Neural cell (in vitro differentiated cells): ENCODE results near the gene ABCC9. TPM values are rescaled to one million over a fixed set of nuclear protein-coding genes. Genes with fewer than 3 reads are reported as not detected.

Experiments
- H2AFZ ChIP-seq: fragments of 200-600, 300-800 bp; sonication (generic), shearing (Covaris generic); 2 replicates; pipeline ENCODE4 v1.6.0; 2014; ENCODE audit warnings: low read depth, mild to moderate bottlenecking, antibody characterized with exemption, low read length, moderate library complexity
- H3F3A ChIP-seq: fragments of 200-600 bp; shearing (Covaris generic); 2 replicates; pipeline ENCODE4 v1.6.1; 2016; ENCODE audit warnings: mild to moderate bottlenecking, moderate library complexity, mixed read lengths, antibody characterized with exemption, low read length; ENCODE audit not compliant: insufficient read depth, poor library complexity, severe bottlenecking
- H3K27ac ChIP-seq: fragments of 200-600, 300-800 bp; sonication (generic), shearing (Covaris generic); 2 replicates; pipeline ENCODE4 v1.5.1; 2014; ENCODE audit warnings: mild to moderate bottlenecking, low read length, moderate library complexity
- H3K27me3 ChIP-seq: fragments of 300-800, 200-600 bp; sonication (generic), shearing (Covaris generic); 2 replicates; pipeline ENCODE4 v1.6.0; 2014; ENCODE audit warnings: mild to moderate bottlenecking, low read depth, low read length, moderate library complexity; ENCODE audit not compliant: insufficient read depth
- H3K36me3 ChIP-seq: fragments of 300-800, 200-600 bp; sonication (generic), shearing (Covaris generic); 2 replicates; pipeline ENCODE4 v1.5.1; 2014; ENCODE audit warnings: mild to moderate bottlenecking, antibody characterized with exemption, low read length, moderate library complexity; ENCODE audit not compliant: insufficient read depth
- H3K4me2 ChIP-seq: fragments of 300-800, 200-600 bp; sonication (generic), shearing (Covaris generic); 2 replicates; pipeline ENCODE4 v1.6.0; 2014; ENCODE audit warnings: mild to moderate bottlenecking, low read length
- H3K4me3 ChIP-seq: fragments of 300-800, 200-600 bp; sonication (generic), shearing (Covaris generic); 2 replicates; pipeline ENCODE4 v1.5.1; 2014; ENCODE audit warnings: mild to moderate bottlenecking, low read length, moderate library complexity
- H3K79me2 ChIP-seq: fragments of 200-600 bp; shearing (Covaris generic); replicated peaks from 2 replicates; pipeline ENCODE4 v1.6.0; 2014; ENCODE audit warnings: mild to moderate bottlenecking, low read length, moderate library complexity; ENCODE audit not compliant: insufficient read depth
- H3K9ac ChIP-seq: fragments of 300-800, 200-600 bp; sonication (generic), shearing (Covaris generic); 2 replicates; pipeline ENCODE4 v1.6.1; 2016; ENCODE audit warnings: mild to moderate bottlenecking, low read length, mixed read lengths
- H3K9me2 ChIP-seq: fragments of 200-600 bp; shearing (Covaris generic); 2 replicates; pipeline ENCODE4 v1.6.1; 2016; ENCODE audit warnings: mild to moderate bottlenecking, low read length, mixed read lengths; ENCODE audit not compliant: insufficient read depth
- H3K9me3 ChIP-seq: fragments of 200-600, 300-800 bp; sonication (generic), shearing (Covaris generic); 2 replicates; pipeline ENCODE4 v1.6.1; 2016; ENCODE audit warnings: mild to moderate bottlenecking, mixed run types, low read length, moderate library complexity, mixed read lengths
- H4K20me1 ChIP-seq: fragments of 200-600 bp; shearing (Covaris generic); 2 replicates; pipeline ENCODE4 v1.6.1; 2016; ENCODE audit warnings: mild to moderate bottlenecking, mixed run types; ENCODE audit not compliant: insufficient read depth
- CTCF ChIP-seq: fragments of 450-650 bp; IDR thresholded peaks from 2 replicates; pipeline ENCODE4 v1.5.1; 2014; ENCODE audit warnings: antibody characterized with exemption, mild to moderate bottlenecking, moderate library complexity; ENCODE audit not compliant: poor library complexity, severe bottlenecking
- EP300 ChIP-seq: fragments of 450-650 bp; conservative IDR thresholded peaks from 2 replicates; pipeline ENCODE4 v1.6.1; 2014; ENCODE audit warnings: antibody characterized with exemption, mild to moderate bottlenecking, moderate library complexity; ENCODE audit not compliant: poor library complexity, severe bottlenecking
- EZH2 ChIP-seq: fragments of 200-600, 300-800 bp; shearing (Covaris generic), sonication (generic); IDR thresholded peaks from 2 replicates; pipeline ENCODE4 v1.6.1; 2014; ENCODE audit warnings: antibody characterized with exemption, low read length, borderline replicate concordance, mild to moderate bottlenecking; ENCODE audit not compliant: insufficient read depth, poor library complexity, severe bottlenecking
- MXI1 ChIP-seq: fragments of 450-650 bp; conservative IDR thresholded peaks from 2 replicates; pipeline ENCODE4 v1.6.1; 2014; ENCODE audit warnings: antibody characterized with exemption, mild to moderate bottlenecking; ENCODE audit not compliant: poor library complexity, severe bottlenecking
- POLR2AphosphoS5 ChIP-seq: IDR thresholded peaks from 2 replicates; pipeline ENCODE4 v1.6.1; 2012
- RAD21 ChIP-seq: fragments of 450-650 bp; conservative IDR thresholded peaks from 2 replicates; pipeline ENCODE4 v1.6.1; 2014; ENCODE audit warnings: antibody characterized with exemption, mild to moderate bottlenecking, moderate library complexity
- SMC3 ChIP-seq: fragments of 450-650 bp; conservative IDR thresholded peaks from 2 replicates; pipeline ENCODE4 v1.6.1; 2014; ENCODE audit warnings: antibody characterized with exemption, mild to moderate bottlenecking, moderate library complexity; ENCODE audit not compliant: poor library complexity
- TAF1 ChIP-seq: IDR thresholded peaks from 2 replicates; pipeline ENCODE4 v1.6.1; 2012; ENCODE audit warnings: low read depth
- polyA plus RNA-seq: library from polyadenylated mRNA; depleted of rRNA; stranded (reverse); fragments of >200 nt; gene quantifications from 2 replicates; pipeline ENCODE4 v1.2.3, GENCODE V29; 2014
- TF ChIP-seq, protein P1 (sequence below): IDR thresholded peaks from 2 replicates; pipeline ENCODE4 v1.6.1; 2012; ENCODE audit warnings: borderline replicate concordance

ABCC9 gene
- polyA plus RNA-seq, 1 donor from 2014 or later, result 0.32 TPM

- H3K9ac ChIP-seq, result no peak overlapping the region
- no peak overlapping the region for H3K27ac ChIP-seq
- H3F3A ChIP-seq, result no peaks in the 10 kb centered on the region
- no peaks in the 10 kb centered on the region for H3K9me2 ChIP-seq
- H4K20me1 ChIP-seq, result no peaks in the 10 kb centered on the region
- peak overlapping the region; percentile 63 for H3K4me3 ChIP-seq
- H3K36me3 ChIP-seq, result no peaks in the 10 kb centered on the region
- TF ChIP-seq RAD21, result no peak
- no peak for TF ChIP-seq SMC3
- TF ChIP-seq, protein P1, sequence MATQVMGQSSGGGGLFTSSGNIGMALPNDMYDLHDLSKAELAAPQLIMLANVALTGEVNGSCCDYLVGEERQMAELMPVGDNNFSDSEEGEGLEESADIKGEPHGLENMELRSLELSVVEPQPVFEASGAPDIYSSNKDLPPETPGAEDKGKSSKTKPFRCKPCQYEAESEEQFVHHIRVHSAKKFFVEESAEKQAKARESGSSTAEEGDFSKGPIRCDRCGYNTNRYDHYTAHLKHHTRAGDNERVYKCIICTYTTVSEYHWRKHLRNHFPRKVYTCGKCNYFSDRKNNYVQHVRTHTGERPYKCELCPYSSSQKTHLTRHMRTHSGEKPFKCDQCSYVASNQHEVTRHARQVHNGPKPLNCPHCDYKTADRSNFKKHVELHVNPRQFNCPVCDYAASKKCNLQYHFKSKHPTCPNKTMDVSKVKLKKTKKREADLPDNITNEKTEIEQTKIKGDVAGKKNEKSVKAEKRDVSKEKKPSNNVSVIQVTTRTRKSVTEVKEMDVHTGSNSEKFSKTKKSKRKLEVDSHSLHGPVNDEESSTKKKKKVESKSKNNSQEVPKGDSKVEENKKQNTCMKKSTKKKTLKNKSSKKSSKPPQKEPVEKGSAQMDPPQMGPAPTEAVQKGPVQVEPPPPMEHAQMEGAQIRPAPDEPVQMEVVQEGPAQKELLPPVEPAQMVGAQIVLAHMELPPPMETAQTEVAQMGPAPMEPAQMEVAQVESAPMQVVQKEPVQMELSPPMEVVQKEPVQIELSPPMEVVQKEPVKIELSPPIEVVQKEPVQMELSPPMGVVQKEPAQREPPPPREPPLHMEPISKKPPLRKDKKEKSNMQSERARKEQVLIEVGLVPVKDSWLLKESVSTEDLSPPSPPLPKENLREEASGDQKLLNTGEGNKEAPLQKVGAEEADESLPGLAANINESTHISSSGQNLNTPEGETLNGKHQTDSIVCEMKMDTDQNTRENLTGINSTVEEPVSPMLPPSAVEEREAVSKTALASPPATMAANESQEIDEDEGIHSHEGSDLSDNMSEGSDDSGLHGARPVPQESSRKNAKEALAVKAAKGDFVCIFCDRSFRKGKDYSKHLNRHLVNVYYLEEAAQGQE, result no peak
- TF ChIP-seq EP300, result no peak
- no peaks in the 10 kb centered on the region for H3K79me2 ChIP-seq
- peak overlapping the region; percentile 19 for H3K4me2 ChIP-seq
- no peaks in the 10 kb centered on the region for H3K9me3 ChIP-seq
- no peak overlapping the region for H2AFZ ChIP-seq
- H3K27me3 ChIP-seq, result peaks cover 5% of the 10 kb centered on the region
These were observed 165.9 kb downstream of the ABCC9 start for GRCh38 chr12:21775133-21775820.

DNA sequence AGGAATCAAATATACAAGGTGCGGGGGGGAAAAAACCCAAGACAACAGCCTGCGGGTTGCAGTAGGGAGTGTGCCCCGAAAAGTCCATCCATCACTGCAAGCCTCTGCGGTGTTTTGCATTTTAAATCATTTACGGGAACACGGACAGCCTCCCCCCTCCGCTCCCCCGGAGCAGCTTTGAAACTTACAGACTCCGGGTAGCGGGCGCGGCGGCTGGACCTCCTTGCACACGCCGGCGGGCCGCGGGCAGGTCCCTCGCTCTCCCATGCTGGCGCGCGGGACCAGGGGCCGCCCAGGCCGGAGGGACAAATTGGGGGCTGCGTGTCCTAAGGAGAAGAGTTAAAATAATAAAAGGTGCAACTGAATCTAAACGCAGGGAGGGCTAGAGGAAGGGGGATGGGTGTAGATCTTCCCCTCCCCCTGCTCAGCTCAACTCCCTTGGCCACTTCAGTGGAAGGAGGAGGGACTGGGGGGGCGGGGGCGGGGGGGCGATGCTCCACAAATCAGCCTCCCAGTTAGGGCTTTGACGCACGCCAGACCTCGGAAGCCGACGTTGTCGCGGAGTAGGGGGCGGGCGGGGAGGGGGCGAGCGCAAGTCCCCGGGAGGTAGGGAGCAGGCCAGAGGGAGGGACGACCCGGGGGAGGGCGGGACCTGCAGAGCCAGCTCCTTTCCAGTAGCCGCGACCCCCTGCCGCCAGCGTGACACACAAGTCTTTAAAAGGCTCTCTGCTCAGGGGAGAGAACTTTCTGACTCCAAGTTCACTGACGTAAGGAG is 166.7 kb downstream of the ABCC9 start, which contains the start of gene KCNJ8:
TSS of gene KCNJ8 (minus strand) at position 349 of the 775 bp plus-strand sequence. CDS start 1,090 bp downstream, outside the sequence.
- no peaks in the 10 kb centered on the region for H3F3A ChIP-seq
- no peak within 1 kb of the TSS for H3K9ac ChIP-seq
- H3K9me3 ChIP-seq, result no peaks in the 10 kb centered on the region
- H3K9me2 ChIP-seq, result no peaks in the 10 kb centered on the region
- H3K27me3 ChIP-seq, result peaks cover 5% of the 10 kb centered on the region
- TF ChIP-seq RAD21 (no peak), MXI1 (no peak), CTCF (no peak), TAF1 (no peak), POLR2AphosphoS5 (no peak), EP300 (no peak), EZH2 (no peak), SMC3 (no peak)
- TF ChIP-seq, protein P1, result no peak
- no peak within 1 kb of the TSS for H3K27ac ChIP-seq
- no peaks in the 10 kb centered on the region for H4K20me1 ChIP-seq
- no peaks in the 10 kb centered on the region for H3K36me3 ChIP-seq
- no peak within 1 kb of the TSS for H2AFZ ChIP-seq
- no peaks in the 10 kb centered on the region for H3K79me2 ChIP-seq
- peak within 1 kb of the TSS; percentile 19 for H3K4me2 ChIP-seq
- peak within 1 kb of the TSS; percentile 63 for H3K4me3 ChIP-seq
